DMS 273 (cell line): ENCODE measurements around the gene SOD1.
"Not testable (repeated sequence)": the region's sequence is repeated elsewhere in the genome, so short reads cannot be mapped to it uniquely, and the experiment has no call there.

Experiments
- DNase-seq: peaks from one replicate; lab custom pipeline; 2025; ENCODE audit not compliant: unreplicated experiment; lab: John Stamatoyannopoulos, UW

SOD1 gene

GRCh38 chr21:31654821-31655580, 4.5 kb upstream of the SOD1 start:
- DNase-seq: not testable (repeated sequence)

GRCh38 chr21:31656199-31657095, 3.0 kb upstream of the SOD1 start:
- DNase-seq: no peak

DNA sequence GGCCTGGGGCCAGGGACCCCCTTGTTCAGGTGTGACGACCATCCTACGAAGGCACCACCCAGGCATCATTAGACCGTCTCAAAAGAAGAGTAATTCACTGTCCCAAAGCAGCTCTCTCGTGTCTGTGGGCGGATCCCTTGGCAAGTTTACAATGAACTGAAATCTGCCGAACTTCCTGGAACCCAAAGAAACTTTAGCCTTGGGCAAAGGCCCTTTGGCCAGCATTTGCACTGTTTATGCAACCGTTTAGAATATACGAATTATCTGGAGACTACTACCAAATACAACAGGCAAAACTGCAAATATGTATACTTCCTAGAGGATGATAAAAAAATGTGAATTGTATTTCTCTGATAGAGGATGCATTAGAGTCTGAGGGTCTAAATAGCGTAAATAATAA, 1.4 kb upstream of the SOD1 start:
- peak; percentile 15 for DNase-seq

GRCh38 chr21:31659286-31659535, 282 bp upstream of the SOD1 start:
- no peak for DNase-seq

- no peak for DNase-seq
Observed at GRCh38 chr21:31660259-31660565, 719 bp downstream of the SOD1 start.

DNA sequence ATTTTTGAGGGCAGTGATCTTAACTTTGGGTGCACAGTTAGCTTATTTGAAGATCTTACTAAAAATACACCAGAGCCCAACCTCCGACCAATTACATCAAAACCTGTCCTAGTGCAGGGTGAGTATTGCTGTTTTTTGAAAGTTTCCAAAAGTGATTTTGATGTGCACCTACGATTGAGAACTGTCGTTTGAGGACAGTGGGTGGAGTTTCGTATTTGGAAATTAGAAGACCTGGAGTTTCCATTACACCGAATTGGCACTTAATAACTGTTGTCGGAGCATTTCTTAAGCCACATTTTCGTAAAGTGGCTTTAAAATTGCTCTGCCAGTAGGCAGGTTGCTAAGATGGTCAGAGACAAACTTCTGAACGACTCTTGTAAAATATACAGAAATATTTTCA, 1.1 kb downstream of the SOD1 start:
- peak; percentile 26 for DNase-seq

DNA sequence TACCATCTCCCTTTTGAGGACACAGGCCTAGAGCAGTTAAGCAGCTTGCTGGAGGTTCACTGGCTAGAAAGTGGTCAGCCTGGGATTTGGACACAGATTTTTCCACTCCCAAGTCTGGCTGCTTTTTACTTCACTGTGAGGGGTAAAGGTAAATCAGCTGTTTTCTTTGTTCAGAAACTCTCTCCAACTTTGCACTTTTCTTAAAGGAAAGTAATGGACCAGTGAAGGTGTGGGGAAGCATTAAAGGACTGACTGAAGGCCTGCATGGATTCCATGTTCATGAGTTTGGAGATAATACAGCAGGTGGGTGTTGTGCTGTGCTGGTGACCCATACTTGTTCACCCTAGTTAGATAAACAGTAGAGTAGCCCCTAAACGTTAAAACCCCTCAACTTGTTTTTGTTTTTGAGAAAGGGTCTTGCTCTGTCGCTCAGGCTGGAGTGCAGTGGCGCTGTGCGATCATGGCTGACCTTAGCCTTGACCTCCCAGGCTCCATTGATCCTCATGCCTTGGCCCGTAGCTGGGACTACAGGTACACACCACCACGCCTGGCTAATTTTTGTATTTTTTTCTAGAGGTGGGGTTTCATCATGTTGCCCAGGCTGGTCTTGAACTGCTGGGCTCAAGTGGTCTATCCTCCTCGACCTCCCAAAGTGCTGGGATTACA, 4.2 kb downstream of the SOD1 start:
- no peak for DNase-seq

GRCh38 chr21:31665397-31665796, 5.9 kb downstream of the SOD1 start:
- peak; percentile 48 for DNase-seq

GRCh38 chr21:31665869-31666268, 6.4 kb downstream of the SOD1 start:
- not testable (repeated sequence) for DNase-seq

DNA sequence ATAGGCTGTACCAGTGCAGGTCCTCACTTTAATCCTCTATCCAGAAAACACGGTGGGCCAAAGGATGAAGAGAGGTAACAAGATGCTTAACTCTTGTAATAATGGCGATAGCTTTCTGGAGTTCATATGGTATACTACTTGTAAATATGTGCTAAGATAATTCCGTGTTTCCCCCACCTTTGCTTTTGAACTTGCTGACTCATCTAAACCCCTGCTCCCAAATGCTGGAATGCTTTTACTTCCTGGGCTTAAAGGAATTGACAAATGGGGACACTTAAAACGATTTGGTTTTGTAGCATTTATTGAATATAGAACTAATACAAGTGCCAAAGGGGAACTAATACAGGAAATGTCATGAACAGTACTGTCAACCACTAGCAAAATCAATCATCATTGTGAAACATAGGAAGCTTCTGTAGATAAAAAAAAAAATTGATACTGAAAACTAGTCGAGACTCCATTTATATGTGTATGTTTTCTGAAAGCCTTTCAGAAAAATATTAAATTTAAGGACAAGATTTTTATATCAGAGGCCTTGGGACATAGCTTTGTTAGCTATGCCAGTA, 7.0 kb downstream of the SOD1 start:
- no peak for DNase-seq

GRCh38 chr21:31667132-31667531, 7.6 kb downstream of the SOD1 start:
- DNase-seq: no peak

DNA sequence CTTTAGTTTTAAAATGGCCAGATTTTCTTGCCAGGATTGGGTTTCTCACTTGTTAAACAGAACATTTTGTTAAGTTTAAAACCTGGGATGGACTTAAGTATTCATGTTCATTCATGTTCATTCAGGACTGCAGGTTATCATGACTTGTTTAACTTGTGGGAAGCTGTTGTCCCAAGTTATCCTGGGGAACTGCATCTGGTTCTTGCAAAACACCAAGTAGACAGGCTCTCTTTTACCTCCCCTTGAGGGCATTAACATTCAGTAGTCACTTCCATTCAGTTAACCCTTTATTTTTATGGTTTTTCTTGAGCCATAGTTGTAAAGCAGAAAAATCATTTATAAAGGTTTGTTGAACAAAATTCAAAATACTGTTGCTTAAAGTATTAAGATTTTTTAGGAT, 8.1 kb downstream of the SOD1 start:
- DNase-seq: no peak

- no peak for DNase-seq
Observed at GRCh38 chr21:31668651-31669491, 9.4 kb downstream of the SOD1 start.

GRCh38 chr21:31670070-31670469, 10.6 kb downstream of the SOD1 start:
- DNase-seq: peak; percentile 15

DNA sequence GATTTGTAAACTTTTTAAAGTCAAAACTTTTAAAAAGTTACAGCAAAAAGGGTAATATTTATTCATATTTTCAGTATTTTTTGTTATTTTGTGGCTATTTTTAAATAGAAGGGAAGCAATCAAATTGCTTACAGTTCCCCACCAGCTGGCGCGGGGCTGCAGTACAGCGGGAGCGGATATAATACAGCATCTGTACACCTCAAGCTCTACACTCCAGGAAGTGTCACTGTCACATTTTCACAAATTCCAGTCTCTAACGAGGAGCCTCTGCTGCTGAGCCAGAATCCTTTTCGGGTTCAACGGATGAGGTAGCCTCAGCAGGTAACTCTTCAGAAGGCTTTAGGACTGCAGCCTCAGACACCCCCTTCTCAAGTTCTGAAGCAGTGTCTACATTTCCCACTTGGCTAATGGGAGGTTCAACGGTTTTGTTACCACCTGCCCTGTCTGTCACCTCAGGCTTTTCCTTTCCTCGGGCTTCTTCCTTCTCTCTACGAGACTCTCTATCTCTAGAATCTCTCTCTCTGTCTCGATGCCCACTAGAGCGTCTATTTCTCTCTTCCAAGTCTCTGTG, 11.7 kb downstream of the SOD1 start:
- DNase-seq: peak; percentile 47

- no peak for DNase-seq
Observed at GRCh38 chr21:31671931-31672330, 12.4 kb downstream of the SOD1 start.

DNA sequence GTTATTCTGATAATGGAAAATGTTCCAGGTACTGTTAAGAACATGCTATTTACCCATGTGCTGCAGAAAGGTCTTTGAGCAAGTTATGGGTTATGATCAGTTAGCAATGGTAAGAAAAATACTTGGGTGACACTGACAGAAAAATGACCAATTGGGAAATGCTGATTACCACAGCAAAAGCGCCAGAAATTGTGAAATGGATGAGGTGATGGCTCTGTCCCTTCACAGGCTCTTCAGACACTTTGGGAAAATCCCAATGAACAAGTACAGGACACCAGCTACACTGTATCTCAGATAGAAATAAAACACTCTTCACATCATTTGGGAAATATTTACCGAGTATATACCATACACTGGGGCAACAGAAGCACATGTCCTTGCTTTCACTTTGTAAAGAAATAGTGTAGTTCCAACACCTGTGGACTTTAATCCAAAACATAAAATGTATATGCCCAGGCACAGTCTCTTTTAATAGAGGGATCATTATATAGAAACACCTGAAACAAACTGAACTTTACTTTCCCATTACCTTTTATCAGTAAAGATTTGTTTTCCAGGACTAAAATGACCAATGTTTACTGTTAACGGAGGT, 13.9 kb downstream of the SOD1 start:
- no peak for DNase-seq

DNA sequence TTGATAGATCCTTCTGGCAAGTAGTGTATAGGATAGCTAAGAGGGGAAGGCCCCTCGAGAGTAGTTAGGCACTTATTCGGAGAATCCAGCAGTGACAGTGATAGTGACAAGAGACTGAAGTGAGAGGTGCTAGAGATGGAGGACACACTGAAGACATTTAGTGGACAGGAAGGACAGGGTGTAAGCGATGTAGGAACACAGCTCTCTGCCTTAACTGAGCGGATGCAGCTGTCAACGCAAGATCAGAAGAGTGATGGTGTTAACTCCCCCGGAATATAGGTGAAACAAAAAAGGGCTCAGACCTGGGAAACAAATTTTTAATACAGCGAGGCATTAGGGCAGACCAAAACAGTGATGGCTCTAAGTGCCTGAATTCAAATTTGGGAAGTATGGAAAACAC, 15.8 kb downstream of the SOD1 start:
- DNase-seq: no peak

- no peak for DNase-seq
Observed at GRCh38 chr21:31675960-31676359, 16.5 kb downstream of the SOD1 start.

- DNase-seq: no peak
Observed at GRCh38 chr21:31677047-31677446, 17.6 kb downstream of the SOD1 start.
